Inferior parietal cortex (tissue), 1 donor: ENCODE results near the gene LRRC75A.
"Not testable (repeated sequence)": the region's sequence is repeated elsewhere in the genome, so short reads cannot be mapped to it uniquely, and the experiment has no call there.

Experiments used
- DNase-seq: peaks from one replicate; pipeline ENCODE4 v3.0.0-alpha.2; 2016; ENCODE audit errors: extremely low spot score

LRRC75A gene

GRCh38 chr17:16398270-16399267 lies 93.4 kb downstream of the LRRC75A start:
- DNase-seq = peak; percentile 47

GRCh38 chr17:16396693-16397092 lies 95.3 kb downstream of the LRRC75A start:
- DNase-seq = peak; percentile 31

GRCh38 chr17:16395887-16396286 lies 96.1 kb downstream of the LRRC75A start:
- DNase-seq = not testable (repeated sequence)

GRCh38 chr17:16392491-16392890 lies 99.5 kb downstream of the LRRC75A start:
- not testable (repeated sequence) for DNase-seq
